H1 (cell line): ENCODE results near the gene VPS37C. TPM values are rescaled to one million over a fixed set of nuclear protein-coding genes. Genes with fewer than 3 reads are reported as not detected.

Experiments
- CTCF ChIA-PET: fragments of 300-600 bp; sonication (Branson Sonifier 250); formaldehyde crosslinking; loops from one replicate; lab custom pipeline; 2021; ENCODE audit not compliant: partially characterized antibody; lab: Charles Lee
- POLR2A ChIA-PET: fragments of 300-600 bp; sonication (Branson Sonifier 250); formaldehyde crosslinking; loops from one replicate; lab custom pipeline; 2021; ENCODE audit warnings: inconsistent platforms; ENCODE audit not compliant: partially characterized antibody; lab: Charles Lee
- DNase-seq, 2 experiments: peaks; one replicate each; pipeline versions ENCODE4 v3.0.0 to v3.0.0-alpha.2; 2010 to 2022; ENCODE audit warnings: low spot score in 2 of 2, low read depth in 1 of 2, mixed read lengths in 1 of 2
- FAIRE-seq: peaks from 2 replicates; lab custom pipeline; 2011; peaks lifted over from hg19 to GRCh38; lab: Jason Lieb, UNC
- H2AFZ ChIP-seq: 2 replicates; pipeline ENCODE4 v1.8.1; 2012; ENCODE audit warnings: low read length, inconsistent platforms
- H2AK5ac ChIP-seq: 2 replicates; pipeline ENCODE4 v1.6.1; 2013; ENCODE audit warnings: low read depth, low read length
- H2BK120ac ChIP-seq: replicated peaks from 2 replicates; pipeline ENCODE3; 2013; ENCODE audit warnings: low read depth, low read length, inconsistent platforms
- H2BK12ac ChIP-seq: 2 replicates; pipeline ENCODE4 v1.6.1; 2013; ENCODE audit warnings: low read depth, low read length
- H2BK15ac ChIP-seq: 2 replicates; pipeline ENCODE4 v1.6.1; 2013; ENCODE audit warnings: low read length
- H2BK20ac ChIP-seq: 2 replicates; pipeline ENCODE4 v1.6.1; 2013; ENCODE audit warnings: low read length
- H2BK5ac ChIP-seq: 2 replicates; pipeline ENCODE4 v1.6.1; 2013; ENCODE audit warnings: low read depth, low read length
- H3K14ac ChIP-seq: 2 replicates; pipeline ENCODE4 v1.6.1; 2013; ENCODE audit warnings: inconsistent platforms; ENCODE audit not compliant: insufficient read length
- H3K18ac ChIP-seq: 2 replicates; pipeline ENCODE4 v1.6.1; 2013; ENCODE audit warnings: low read length; ENCODE audit errors: extremely low read depth
- H3K23ac ChIP-seq: 2 replicates; pipeline ENCODE4 v1.6.1; 2013; ENCODE audit warnings: inconsistent platforms; ENCODE audit not compliant: insufficient read length
- H3K23me2 ChIP-seq: 2 replicates; pipeline ENCODE4 v1.6.1; 2013; ENCODE audit warnings: low read depth, low read length
- H3K27ac ChIP-seq: 2 replicates; pipeline ENCODE4 v1.6.1; 2011; ENCODE audit warnings: low read depth, low read length, inconsistent platforms
- H3K27me3 ChIP-seq, 4 experiments: replicated peaks in 1 of 4; 1 replicate in 1 of 4; 2 replicates in 3 of 4; pipeline versions ENCODE4 v1.6.1 to v1.8.1; 2011 to 2013; ENCODE audit warnings: low read length in 3 of 4, mild to moderate bottlenecking in 3 of 4, inconsistent platforms in 2 of 4, mixed read lengths in 2 of 4, moderate library complexity in 1 of 4; ENCODE audit not compliant: control insufficient read depth in 3 of 4, insufficient read depth in 3 of 4; ENCODE audit errors: extremely low read depth in 1 of 4
- H3K36me3 ChIP-seq, 4 experiments: 2 replicates each; pipeline versions ENCODE4 v1.6.1 to v1.8.1; 2011 to 2013; ENCODE audit warnings: mild to moderate bottlenecking in 4 of 4, low read length in 3 of 4, moderate library complexity in 2 of 4, control low read depth in 1 of 4, inconsistent platforms in 1 of 4; ENCODE audit not compliant: insufficient read depth in 4 of 4, control insufficient read depth in 2 of 4
- H3K4ac ChIP-seq: replicated peaks from 2 replicates; pipeline ENCODE3; 2013; ENCODE audit warnings: low read length, low read depth, mixed read lengths, inconsistent platforms; ENCODE audit not compliant: insufficient read length
- H3K4me1 ChIP-seq, 4 experiments: replicated peaks in 1 of 4; 1 replicate in 1 of 4; 2 replicates in 3 of 4; pipeline versions ENCODE4 v1.6.1 to v1.8.1; 2011 to 2013; ENCODE audit warnings: low read length in 3 of 4, inconsistent platforms in 2 of 4, mixed read lengths in 1 of 4; ENCODE audit not compliant: insufficient read depth in 4 of 4, control insufficient read depth in 3 of 4
- H3K4me2 ChIP-seq, 2 experiments: 2 replicates each; pipeline versions ENCODE4 v1.6.1 to v1.8.1; 2011 to 2013; ENCODE audit warnings: low read depth in 2 of 2, low read length in 2 of 2, control low read depth in 1 of 2, inconsistent platforms in 1 of 2, mild to moderate bottlenecking in 1 of 2; ENCODE audit not compliant: insufficient read depth in 1 of 2
- H3K4me3 ChIP-seq, 4 experiments: fragments of 200-600, 300-600 bp in 1 of 4; sonication (generic), shearing (Covaris generic), sonication (Bioruptor Twin) in 1 of 4; 2 replicates each; pipeline versions ENCODE4 v1.5.1 to v1.8.1; 2011 to 2016; ENCODE audit warnings: low read length in 4 of 4, low read depth in 3 of 4, control low read depth in 2 of 4, inconsistent platforms in 2 of 4, mild to moderate bottlenecking in 2 of 4, mixed read lengths in 1 of 4, moderate library complexity in 1 of 4; ENCODE audit not compliant: insufficient read depth in 2 of 4; ENCODE audit errors: extremely low read depth in 1 of 4
- H3K56ac ChIP-seq: replicated peaks from 2 replicates; pipeline ENCODE3; 2013; ENCODE audit warnings: low read depth, mild to moderate bottlenecking, mixed read lengths, low read length, inconsistent platforms; ENCODE audit not compliant: insufficient read length
- H3K79me1 ChIP-seq: 2 replicates; pipeline ENCODE4 v1.6.1; 2013; ENCODE audit warnings: low read depth, low read length, control low read depth
- H3K79me2 ChIP-seq, 2 experiments: 2 replicates each; pipeline versions ENCODE4 v1.6.1 to v1.8.1; 2012 to 2013; ENCODE audit warnings: low read length in 2 of 2, mild to moderate bottlenecking in 2 of 2, inconsistent platforms in 1 of 2; ENCODE audit not compliant: insufficient read depth in 2 of 2, control insufficient read depth in 1 of 2
- H3K9ac ChIP-seq, 4 experiments: replicated peaks in 1 of 4; 1 replicate in 1 of 4; 2 replicates in 3 of 4; pipeline versions ENCODE4 v1.6.1 to v1.8.1; 2011 to 2013; ENCODE audit warnings: low read depth in 3 of 4, low read length in 3 of 4, control low read depth in 2 of 4, mild to moderate bottlenecking in 2 of 4, moderate library complexity in 2 of 4, inconsistent platforms in 1 of 4; ENCODE audit errors: extremely low read depth in 1 of 4
- H3K9me3 ChIP-seq, 2 experiments: 2 replicates each; pipeline versions ENCODE4 v1.6.1 to v1.8.1; 2012 to 2013; ENCODE audit warnings: mild to moderate bottlenecking in 2 of 2, moderate library complexity in 2 of 2, control low read depth in 1 of 2, inconsistent platforms in 1 of 2, low read depth in 1 of 2, low read length in 1 of 2, mixed read lengths in 1 of 2; ENCODE audit not compliant: insufficient read depth in 2 of 2
- H4K20me1 ChIP-seq, 2 experiments: replicated peaks in 1 of 2; 2 replicates each; pipeline versions ENCODE3 to v1.8.1; 2011 to 2013; ENCODE audit warnings: inconsistent platforms in 2 of 2, low read length in 2 of 2, mild to moderate bottlenecking in 1 of 2; ENCODE audit not compliant: insufficient read depth in 2 of 2, control insufficient read depth in 1 of 2
- H4K5ac ChIP-seq: 2 replicates; pipeline ENCODE4 v1.6.1; 2013; ENCODE audit warnings: low read length, low read depth, mixed read lengths, inconsistent platforms; ENCODE audit not compliant: insufficient read length
- H4K8ac ChIP-seq: 2 replicates; pipeline ENCODE4 v1.8.0; 2013; ENCODE audit warnings: mild to moderate bottlenecking, moderate library complexity, low read length, inconsistent platforms; ENCODE audit not compliant: insufficient read depth; ENCODE audit errors: extremely low read depth
- H4K91ac ChIP-seq: replicated peaks from 2 replicates; pipeline ENCODE3; 2013; ENCODE audit warnings: low read length, mixed read lengths, inconsistent platforms; ENCODE audit not compliant: insufficient read length
- CHD2 ChIP-seq: IDR thresholded peaks from 2 replicates; pipeline ENCODE4 v1.6.1; 2012; ENCODE audit warnings: low read length, improper control_type of control experiment
- EZH2 ChIP-seq: fragments of 200-600 bp; sonication (generic); IDR thresholded peaks from 2 replicates; pipeline ENCODE4 v1.7.1; 2012; ENCODE audit warnings: low read depth, mild to moderate bottlenecking, moderate library complexity, low read length, inconsistent platforms; ENCODE audit not compliant: severe bottlenecking
- KDM4A ChIP-seq: IDR thresholded peaks from one replicate; pipeline ENCODE4 v1.7.1; 2012; ENCODE audit warnings: low read depth, mild to moderate bottlenecking, moderate library complexity, low read length, inconsistent platforms; ENCODE audit not compliant: severe bottlenecking
- POLR2AphosphoS5 ChIP-seq: IDR thresholded peaks from 2 replicates; pipeline ENCODE4 v1.6.1; 2011; ENCODE audit warnings: low read depth, low read length
- RNF2 ChIP-seq: fragments of 200-900, 300-1000 bp; sonication (generic); IDR thresholded peaks from 2 replicates; pipeline ENCODE4 v1.7.1; 2016; ENCODE audit warnings: borderline replicate concordance, low read depth, mild to moderate bottlenecking, antibody characterized with exemption, low read length; ENCODE audit not compliant: poor library complexity, severe bottlenecking; ENCODE audit errors: missing control alignments
- SIRT6 ChIP-seq: IDR thresholded peaks from one replicate; pipeline ENCODE4 v1.7.1; 2012; ENCODE audit warnings: low read length, inconsistent platforms
- WGBS, 2 experiments: shearing (Covaris generic) in 1 of 2; methylation state at CpG; one replicate each; pipeline versions ENCODE4 v1.1.6 to v1.1.7; 2013 to 2015; ENCODE audit warnings: low lambda C conversion rate in 2 of 2, mixed read lengths in 2 of 2, inconsistent platforms in 1 of 2, low coverage in 1 of 2, missing lambda C conversion rate in 1 of 2; ENCODE audit not compliant: insufficient replicate concordance in 2 of 2, insufficient coverage in 1 of 2, insufficient read length in 1 of 2; ENCODE audit errors: extremely low coverage in 1 of 2, missing lambda C conversion rate in 1 of 2; 5-methylcytosine and 5-hydroxymethylcytosine counted together
- polyA plus RNA-seq, 7 experiments: library from polyadenylated mRNA; depleted of rRNA in 3 of 7; stranded (reverse) in 5 of 7; unstranded in 2 of 7; fragments of >200 nt in 5 of 7; fragments of 200-250 nt in 2 of 7; gene quantifications; 1 replicate in 5 of 7; 2 replicates in 1 of 7; 4 replicates in 1 of 7; pipeline versions ENCODE4 v1.2.1 to v1.2.3, GENCODE V29; 2011 to 2013; ENCODE audit warnings: missing spikeins in 2 of 7, mixed read lengths in 2 of 7
- total RNA-seq: library from RNA; stranded (reverse); fragmentation: NEBNext Ultra II Directional; extraction: Animal tissue kit (Norgen Biotek cat#: 25700); gene quantifications from 2 replicates; pipeline ENCODE4 v1.2.1, GENCODE V29; 2021
- TF ChIP-seq, protein P1 (sequence below): IDR thresholded peaks from 2 replicates; pipeline ENCODE4 v1.6.1; 2012; ENCODE audit warnings: low read length, inconsistent platforms

Gene VPS37C
- total and polyA plus RNA-seq, 2 of the 8 experiments (the other 6 are each of a cell fraction or from before 2014, with no cell fraction given): 12.9 to 21.0 TPM

DNA sequence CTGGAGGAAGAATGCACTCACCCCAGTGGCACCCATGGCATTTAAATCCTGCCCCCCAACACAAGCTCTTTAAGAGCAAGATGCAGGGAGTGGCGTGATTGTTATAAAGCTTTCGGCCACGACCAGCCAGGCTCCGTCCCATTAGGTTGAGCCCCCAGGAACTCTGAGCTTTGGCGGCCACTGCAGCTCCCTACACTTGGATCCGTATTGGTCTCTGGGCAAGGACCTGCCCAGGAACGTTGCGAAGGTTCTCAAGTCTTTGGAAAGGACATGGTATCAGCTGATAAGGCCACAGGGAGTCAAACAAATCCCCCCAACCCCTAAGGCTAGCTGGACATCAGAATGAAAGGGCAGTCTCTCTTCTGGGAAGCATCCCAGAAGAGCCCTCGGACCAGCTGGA is 9.3 kb upstream of the VPS37C start:
- Histone ChIP-seq H4K8ac (no peak overlapping the region; the same call in 1 of the 2 replicates), H3K36me3 (no peaks in the 10 kb centered on the region), H3K27me3 (0 out of 7 replicates have a peak, but pooled peaks cover 0 to 3% (median 0%) of the 10 kb centered on the region in 4 experiments), H2BK20ac (no peak overlapping the region), H3K14ac (no peak overlapping the region), H3K79me1 (no peaks in the 10 kb centered on the region), H4K5ac (no peak overlapping the region), H2BK5ac (no peak overlapping the region), H2AK5ac (no peak overlapping the region), H4K91ac (no peak overlapping the region), H3K56ac (no peak overlapping the region), H3K4me2 (no peak overlapping the region), H3K4me1 (no peaks in the 10 kb centered on the region), H3K9me3 (peaks cover 3 to 4% of the 10 kb centered on the region in 2 experiments; a peak in 1 of 4 replicates), H3K27ac (no peak overlapping the region), H3K79me2 (no peaks in the 10 kb centered on the region), H3K9ac (no peak overlapping the region), H3K4me3 (no peak overlapping the region), H3K18ac (no peak overlapping the region), H2AFZ (no peak overlapping the region), H4K20me1 (peaks cover 0 to 1% of the 10 kb centered on the region in 2 experiments), H3K23me2 (no peaks in the 10 kb centered on the region), H2BK15ac (no peak overlapping the region), H3K4ac (no peak overlapping the region), H2BK120ac (no peak overlapping the region), H2BK12ac (no peak overlapping the region), H3K23ac (no peak overlapping the region)
- TF ChIP-seq RNF2 (no peak), POLR2AphosphoS5 (no peak), CHD2 (no peak), SIRT6 (no peak), EZH2 (no peak), KDM4A (no peak)
- TF ChIP-seq, protein P1, sequence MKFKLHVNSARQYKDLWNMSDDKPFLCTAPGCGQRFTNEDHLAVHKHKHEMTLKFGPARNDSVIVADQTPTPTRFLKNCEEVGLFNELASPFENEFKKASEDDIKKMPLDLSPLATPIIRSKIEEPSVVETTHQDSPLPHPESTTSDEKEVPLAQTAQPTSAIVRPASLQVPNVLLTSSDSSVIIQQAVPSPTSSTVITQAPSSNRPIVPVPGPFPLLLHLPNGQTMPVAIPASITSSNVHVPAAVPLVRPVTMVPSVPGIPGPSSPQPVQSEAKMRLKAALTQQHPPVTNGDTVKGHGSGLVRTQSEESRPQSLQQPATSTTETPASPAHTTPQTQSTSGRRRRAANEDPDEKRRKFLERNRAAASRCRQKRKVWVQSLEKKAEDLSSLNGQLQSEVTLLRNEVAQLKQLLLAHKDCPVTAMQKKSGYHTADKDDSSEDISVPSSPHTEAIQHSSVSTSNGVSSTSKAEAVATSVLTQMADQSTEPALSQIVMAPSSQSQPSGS: no peak
- 94% methylated on average over 8 of the region's 9 CpGs; no CpG with 5 or more reads in 1 of the 2 experiments for WGBS, 2 experiments
- no peak for DNase-seq
- no peak for FAIRE-seq
- CTCF ChIA-PET: interaction anchor here (1.0 to 2.9 kb wide), 5 partner anchors 9 to 22 kb away, joined by 5 to 11 read pairs (median 5); no protein-coding TSS in a partner anchor
- POLR2A ChIA-PET: interaction anchor here (0.6 to 1.4 kb wide), 3 partner anchors 18 to 48 kb away, joined by 3 to 5 read pairs (median 4); no protein-coding TSS in a partner anchor
